Smooth muscle cell of bladder (primary cell): ENCODE measurements around the gene ALB. TPM values are rescaled to one million over a fixed set of nuclear protein-coding genes. Genes with fewer than 3 reads are reported as not detected.

Source experiments
- total RNA-seq: library from RNA; depleted of rRNA; stranded (reverse); fragments of >200 nt; gene quantifications from 2 replicates; pipeline ENCODE4 v1.2.3, GENCODE V29; 2014

ALB gene
- total RNA-seq = 0.09 and 0.14 TPM in 2 replicates

DNA sequence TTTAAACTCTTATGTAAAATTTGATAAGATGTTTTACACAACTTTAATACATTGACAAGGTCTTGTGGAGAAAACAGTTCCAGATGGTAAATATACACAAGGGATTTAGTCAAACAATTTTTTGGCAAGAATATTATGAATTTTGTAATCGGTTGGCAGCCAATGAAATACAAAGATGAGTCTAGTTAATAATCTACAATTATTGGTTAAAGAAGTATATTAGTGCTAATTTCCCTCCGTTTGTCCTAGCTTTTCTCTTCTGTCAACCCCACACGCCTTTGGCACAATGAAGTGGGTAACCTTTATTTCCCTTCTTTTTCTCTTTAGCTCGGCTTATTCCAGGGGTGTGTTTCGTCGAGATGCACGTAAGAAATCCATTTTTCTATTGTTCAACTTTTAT lies at the start of gene ALB:
ALB (plus strand) TSS at position 246 of the 400 bp plus-strand sequence; CDS start at position 287, 41 bp downstream.

DNA sequence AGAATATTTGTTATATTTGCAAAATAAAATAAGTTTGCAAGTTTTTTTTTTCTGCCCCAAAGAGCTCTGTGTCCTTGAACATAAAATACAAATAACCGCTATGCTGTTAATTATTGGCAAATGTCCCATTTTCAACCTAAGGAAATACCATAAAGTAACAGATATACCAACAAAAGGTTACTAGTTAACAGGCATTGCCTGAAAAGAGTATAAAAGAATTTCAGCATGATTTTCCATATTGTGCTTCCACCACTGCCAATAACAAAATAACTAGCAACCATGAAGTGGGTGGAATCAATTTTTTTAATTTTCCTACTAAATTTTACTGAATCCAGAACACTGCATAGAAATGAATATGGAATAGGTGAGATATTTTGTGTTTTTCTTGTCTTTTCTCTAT lies 31.9 kb downstream of the ALB start, which contains the start of gene AFP:
AFP (plus strand) TSS at position 238 of the 400 bp plus-strand sequence; CDS start at position 280, 42 bp downstream.

Other genes starting within 250 kb of the ALB start
- 35.0 and 42.2 TPM in 2 replicates for gene ANKRD17, start 145.5 kb upstream of the ALB start, total RNA-seq
- gene AFP, start 31.9 kb downstream of the ALB start, total RNA-seq = 0.55 and 0.85 TPM in 2 replicates
- not detected in 2 replicates for gene AFM, start 77.5 kb downstream of the ALB start, total RNA-seq
- gene RASSF6, start 216.1 kb downstream of the ALB start, total RNA-seq = under 0.01 TPM in 2 replicates